Left ventricle myocardium inferior (tissue), 1 donor: ENCODE data around the gene REEP2. TPM values are rescaled to one million over a fixed set of nuclear protein-coding genes. Genes with fewer than 3 reads are reported as not detected.

Source experiments
- DNase-seq: peaks from one replicate; pipeline ENCODE4 v3.0.0-alpha.2; 2020
- H3K27ac ChIP-seq: fragments of 200-600 bp; replicated peaks from 2 replicates; pipeline ENCODE4 v1.8.0; 2021
- H3K27me3 ChIP-seq: fragments of 200-600 bp; 2 replicates; pipeline ENCODE4 v1.8.0; 2021; ENCODE audit warnings: low read depth
- H3K36me3 ChIP-seq: fragments of 200-600 bp; 2 replicates; pipeline ENCODE4 v1.8.0; 2021
- H3K4me1 ChIP-seq: fragments of 200-600 bp; 2 replicates; pipeline ENCODE4 v1.8.0; 2021
- H3K4me3 ChIP-seq: fragments of 200-600 bp; 2 replicates; pipeline ENCODE4 v1.8.0; 2021; ENCODE audit warnings: mild to moderate bottlenecking, moderate library complexity
- H3K9me3 ChIP-seq: fragments of 200-600 bp; replicated peaks from 2 replicates; pipeline ENCODE4 v1.8.0; 2021
- CTCF ChIP-seq: fragments of 200-600 bp; IDR thresholded peaks from 2 replicates; pipeline ENCODE4 v1.8.0; 2021; ENCODE audit warnings: antibody characterized with exemption, mild to moderate bottlenecking, borderline replicate concordance
- intact Hi-C: fragments of 100-400 bp; cut with micrococcal nuclease; formaldehyde crosslinking; loops from one replicate; pipeline ENCODE4 v1.11.0; 2022
- total RNA-seq: library from RNA; stranded (reverse); fragmentation: NEBNext Ultra II Directional; extraction: Animal tissue kit (Norgen Biotek cat#: 25700); gene quantifications from one replicate; pipeline ENCODE4 v1.2.1, GENCODE V29; 2021
- donor health status: DM: no; HTN: yes; CAD: no; lungs with severe emphysema.

REEP2 gene
- total RNA-seq, 1 donor from 2014 or later: 6.6 TPM

DNA sequence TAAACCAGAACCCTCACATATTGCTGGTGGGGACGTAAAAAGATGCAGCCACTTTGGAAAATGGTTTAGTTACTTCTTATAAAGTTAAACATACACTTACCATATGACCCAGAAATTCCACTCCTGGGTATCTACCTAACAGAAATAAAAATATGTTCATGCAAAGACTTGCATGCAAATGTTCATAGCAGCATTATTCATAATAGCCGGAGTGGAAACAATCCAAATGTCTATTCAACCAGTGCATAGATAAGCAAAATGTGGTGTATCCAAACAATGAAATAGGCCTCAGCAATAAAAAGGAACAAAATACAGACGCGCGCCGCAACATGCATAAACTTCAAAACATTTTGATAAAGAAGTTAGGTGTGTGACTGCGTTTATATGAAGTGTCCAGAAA, 38.1 kb downstream of the REEP2 start:
- no peaks in the 10 kb centered on the region for H3K36me3 ChIP-seq
- intact Hi-C loops: no loop called here
- H3K27ac ChIP-seq: no peak overlapping the region
- TF ChIP-seq CTCF: no peak
- DNase-seq: no peak
- H3K4me1 ChIP-seq: no peaks in the 10 kb centered on the region
- no peaks in the 10 kb centered on the region for H3K9me3 ChIP-seq
- H3K27me3 ChIP-seq: peaks cover 12% of the 10 kb centered on the region
- H3K4me3 ChIP-seq: no peak overlapping the region

- intact Hi-C loops: no loop called here
- no peaks in the 10 kb centered on the region for H3K9me3 ChIP-seq
- H3K27ac ChIP-seq: no peak overlapping the region
- H3K36me3 ChIP-seq: no peaks in the 10 kb centered on the region
- TF ChIP-seq CTCF: no peak
- H3K27me3 ChIP-seq: peaks cover 6% of the 10 kb centered on the region
- H3K4me1 ChIP-seq: no peaks in the 10 kb centered on the region
- no peak for DNase-seq
- no peak overlapping the region for H3K4me3 ChIP-seq
These were observed 43.8 kb downstream of the REEP2 start for GRCh38 chr5:138482638-138483037.

- Histone ChIP-seq H3K9me3 (no peaks in the 10 kb centered on the region), H3K4me1 (peaks cover 30% of the 10 kb centered on the region), H3K4me3 (no peak overlapping the region), H3K27me3 (peaks cover 20% of the 10 kb centered on the region), H3K36me3 (no peaks in the 10 kb centered on the region), H3K27ac (no peak overlapping the region)
- intact Hi-C loops: no loop called here
- no peak for DNase-seq
- no peak for TF ChIP-seq CTCF
These were observed 49.7 kb downstream of the REEP2 start for GRCh38 chr5:138488481-138488945.

GRCh38 chr5:138489683-138490061, 50.8 kb downstream of the REEP2 start:
- H3K27ac ChIP-seq: no peak overlapping the region
- no peaks in the 10 kb centered on the region for H3K9me3 ChIP-seq
- peaks cover 34% of the 10 kb centered on the region for H3K4me1 ChIP-seq
- no peaks in the 10 kb centered on the region for H3K36me3 ChIP-seq
- no peak for DNase-seq
- H3K27me3 ChIP-seq: peaks cover 20% of the 10 kb centered on the region
- TF ChIP-seq CTCF: no peak
- no peak overlapping the region for H3K4me3 ChIP-seq
- intact Hi-C loops: no loop called here

DNA sequence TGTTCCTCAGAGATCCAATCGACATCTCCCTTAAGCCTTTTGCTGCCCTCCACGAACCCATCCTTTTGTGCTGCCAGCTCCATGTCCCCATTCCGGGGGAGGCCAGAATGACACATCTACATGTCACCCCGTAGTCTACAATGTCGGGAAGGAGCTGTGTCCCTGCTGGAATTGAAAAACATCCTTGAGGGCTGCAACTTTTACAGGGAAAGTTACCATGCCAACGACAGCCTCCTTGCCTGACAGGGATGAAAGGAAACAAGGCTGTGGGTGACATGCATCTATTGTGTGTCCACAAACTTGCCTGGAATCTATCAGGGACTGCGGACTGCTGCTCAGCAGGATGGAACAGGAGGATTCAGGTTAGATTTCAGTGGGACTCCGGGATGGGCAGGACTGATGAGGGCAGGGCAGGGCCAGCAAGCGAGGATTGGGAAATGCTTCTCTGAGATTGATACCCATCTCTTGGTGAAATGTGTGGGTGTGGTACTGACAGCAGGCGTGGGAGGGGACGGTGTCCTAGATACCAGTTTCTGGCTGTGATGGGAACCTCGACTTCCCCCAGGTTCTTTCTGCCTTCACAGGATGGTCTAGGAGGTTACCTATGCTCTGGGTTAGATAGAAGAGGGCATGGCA, 51.9 kb downstream of the REEP2 start:
- H3K4me3 ChIP-seq: no peak overlapping the region
- no peaks in the 10 kb centered on the region for H3K9me3 ChIP-seq
- TF ChIP-seq CTCF: no peak
- DNase-seq: no peak
- peaks cover 20% of the 10 kb centered on the region for H3K27me3 ChIP-seq
- no peaks in the 10 kb centered on the region for H3K36me3 ChIP-seq
- intact Hi-C loops: no loop called here
- H3K27ac ChIP-seq: no peak overlapping the region
- H3K4me1 ChIP-seq: peaks cover 34% of the 10 kb centered on the region
